Progenitor cell of endocrine pancreas (in vitro differentiated cells): ENCODE data around the gene PHRF1. TPM values are rescaled to one million over a fixed set of nuclear protein-coding genes. Genes with fewer than 3 reads are reported as not detected.

Experiments
- DNase-seq: peaks from one replicate; pipeline ENCODE4 v3.0.0; 2021; ENCODE audit warnings: low spot score; ENCODE audit not compliant: unreplicated experiment
- H3K27ac Mint-ChIP-seq: 2 replicates; pipeline ENCODE4 v1.8.0; 2021; ENCODE audit warnings: mild to moderate bottlenecking, moderate library complexity, mixed read lengths
- H3K27me3 Mint-ChIP-seq: 2 replicates; pipeline ENCODE4 v1.8.0; 2021; ENCODE audit warnings: mixed read lengths
- H3K36me3 Mint-ChIP-seq: 2 replicates; pipeline ENCODE4 v1.8.0; 2022; ENCODE audit warnings: mixed read lengths; ENCODE audit not compliant: insufficient read depth
- H3K4me1 Mint-ChIP-seq: 2 replicates; pipeline ENCODE4 v1.8.0; 2021; ENCODE audit warnings: low read depth, mixed read lengths
- H3K4me3 Mint-ChIP-seq: 2 replicates; pipeline ENCODE4 v1.8.0; 2021; ENCODE audit warnings: low read depth, mild to moderate bottlenecking, moderate library complexity, mixed read lengths
- H3K9me3 Mint-ChIP-seq: 2 replicates; pipeline ENCODE4 v1.8.0; 2021; ENCODE audit warnings: low read depth, mixed read lengths
- total RNA-seq: library from RNA; stranded (reverse); gene quantifications from 2 replicates; pipeline ENCODE4 v1.2.1, GENCODE V29; 2021
- TF ChIP-seq, protein P1 (sequence below): fragments of 200-600 bp; sonication (generic); IDR thresholded peaks from one replicate; pipeline ENCODE4 v1.5.0; 2021; ENCODE audit warnings: antibody characterized with exemption, mild to moderate bottlenecking; ENCODE audit not compliant: unreplicated experiment

Gene PHRF1
- total RNA-seq, 1 donor from 2014 or later = 44.4 TPM

DNA sequence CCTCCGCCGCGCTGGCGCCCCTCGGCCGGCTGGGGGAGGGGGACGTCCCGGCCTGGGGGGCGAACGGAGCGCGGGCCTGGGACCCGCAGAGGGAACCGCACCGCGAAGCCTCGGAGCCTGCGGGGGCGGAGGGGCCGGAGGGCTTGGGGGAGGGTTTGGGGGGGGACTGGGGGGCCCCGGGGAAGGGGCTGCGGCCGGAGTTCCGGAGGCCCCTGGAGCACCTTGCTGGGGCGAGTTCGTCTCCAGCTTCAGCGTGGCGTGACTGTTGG lies 51.0 kb downstream of the PHRF1 start:
- TF ChIP-seq, protein P1, sequence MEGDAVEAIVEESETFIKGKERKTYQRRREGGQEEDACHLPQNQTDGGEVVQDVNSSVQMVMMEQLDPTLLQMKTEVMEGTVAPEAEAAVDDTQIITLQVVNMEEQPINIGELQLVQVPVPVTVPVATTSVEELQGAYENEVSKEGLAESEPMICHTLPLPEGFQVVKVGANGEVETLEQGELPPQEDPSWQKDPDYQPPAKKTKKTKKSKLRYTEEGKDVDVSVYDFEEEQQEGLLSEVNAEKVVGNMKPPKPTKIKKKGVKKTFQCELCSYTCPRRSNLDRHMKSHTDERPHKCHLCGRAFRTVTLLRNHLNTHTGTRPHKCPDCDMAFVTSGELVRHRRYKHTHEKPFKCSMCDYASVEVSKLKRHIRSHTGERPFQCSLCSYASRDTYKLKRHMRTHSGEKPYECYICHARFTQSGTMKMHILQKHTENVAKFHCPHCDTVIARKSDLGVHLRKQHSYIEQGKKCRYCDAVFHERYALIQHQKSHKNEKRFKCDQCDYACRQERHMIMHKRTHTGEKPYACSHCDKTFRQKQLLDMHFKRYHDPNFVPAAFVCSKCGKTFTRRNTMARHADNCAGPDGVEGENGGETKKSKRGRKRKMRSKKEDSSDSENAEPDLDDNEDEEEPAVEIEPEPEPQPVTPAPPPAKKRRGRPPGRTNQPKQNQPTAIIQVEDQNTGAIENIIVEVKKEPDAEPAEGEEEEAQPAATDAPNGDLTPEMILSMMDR = no peak
- H3K27me3 Mint-ChIP-seq = peaks cover 23% of the 10 kb centered on the region
- H3K9me3 Mint-ChIP-seq = no peaks in the 10 kb centered on the region
- H3K4me1 Mint-ChIP-seq = no peaks in the 10 kb centered on the region
- peaks cover 9% of the 10 kb centered on the region for H3K36me3 Mint-ChIP-seq
- no peak overlapping the region for H3K27ac Mint-ChIP-seq
- H3K4me3 Mint-ChIP-seq = no peak overlapping the region
- DNase-seq = no peak

DNA sequence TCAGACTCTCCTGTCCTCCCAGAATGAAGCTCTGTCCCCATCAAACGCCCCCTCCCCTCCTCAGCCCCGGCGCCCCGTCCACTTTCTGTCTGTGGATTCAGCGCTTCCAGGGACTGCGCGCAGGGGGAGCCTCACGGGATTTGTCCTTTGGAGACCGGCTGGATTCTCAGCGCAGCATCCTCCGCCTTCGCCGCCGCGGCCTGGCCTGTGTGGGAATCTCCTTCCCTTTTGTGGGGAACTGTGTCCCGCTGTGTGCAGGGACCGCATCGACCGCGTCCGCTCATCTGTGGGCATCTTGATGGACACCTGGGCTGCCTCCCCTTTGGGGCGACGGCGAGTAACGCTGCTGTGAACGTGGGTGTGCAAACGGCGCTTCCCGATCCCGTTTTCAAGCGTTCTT lies 51.8 kb downstream of the PHRF1 start:
- DNase-seq = no peak
- Mint-ChIP-seq H3K36me3 (peaks cover 14% of the 10 kb centered on the region), H3K27ac (peak overlapping the region; percentile 62), H3K27me3 (peaks cover 23% of the 10 kb centered on the region), H3K9me3 (no peaks in the 10 kb centered on the region), H3K4me1 (no peaks in the 10 kb centered on the region), H3K4me3 (peak overlapping the region; percentile 20)
- TF ChIP-seq, protein P1 = no peak

DNA sequence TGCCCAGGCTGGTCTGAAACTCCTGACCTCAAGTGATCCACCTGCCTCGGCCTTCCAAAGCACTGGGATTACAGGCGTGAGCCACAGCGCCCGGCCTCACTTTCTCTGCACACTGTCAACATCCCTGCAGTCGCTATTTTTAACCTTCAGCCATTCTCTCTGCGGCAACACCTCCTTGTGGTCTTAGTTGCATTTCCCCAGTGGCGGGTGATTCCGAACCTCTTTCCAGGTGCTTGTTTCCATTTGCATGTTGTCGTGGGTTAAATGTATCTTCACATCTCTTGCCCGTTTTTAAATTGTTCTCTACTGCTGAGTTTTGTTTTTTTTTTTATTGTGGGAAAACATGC lies 52.9 kb downstream of the PHRF1 start:
- Mint-ChIP-seq H3K36me3 (peaks cover 14% of the 10 kb centered on the region), H3K4me1 (no peaks in the 10 kb centered on the region), H3K27ac (no peak overlapping the region), H3K9me3 (no peaks in the 10 kb centered on the region), H3K27me3 (peaks cover 23% of the 10 kb centered on the region), H3K4me3 (no peak overlapping the region)
- TF ChIP-seq, protein P1 = no peak
- DNase-seq = no peak

DNA sequence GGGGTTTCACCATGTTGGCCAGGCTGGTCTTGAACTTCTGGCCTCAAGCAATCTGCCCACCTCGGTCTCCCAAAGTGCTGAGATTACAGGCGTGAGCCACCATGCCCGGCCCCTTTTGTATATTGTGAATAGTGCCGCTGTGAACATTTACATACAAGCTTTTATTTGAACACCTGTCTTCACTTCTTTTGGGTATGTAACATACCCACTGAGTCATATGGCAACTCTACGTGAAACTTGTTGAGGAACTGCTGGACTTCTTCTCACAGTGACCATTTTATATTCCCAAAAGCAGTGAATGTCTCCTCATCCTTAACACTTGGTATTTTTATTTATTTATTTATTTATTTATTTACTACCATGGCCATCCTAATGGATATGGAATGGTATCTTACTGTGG lies 54.6 kb downstream of the PHRF1 start:
- Mint-ChIP-seq H3K4me3 (no peak overlapping the region), H3K36me3 (peaks cover 17% of the 10 kb centered on the region)

DNA sequence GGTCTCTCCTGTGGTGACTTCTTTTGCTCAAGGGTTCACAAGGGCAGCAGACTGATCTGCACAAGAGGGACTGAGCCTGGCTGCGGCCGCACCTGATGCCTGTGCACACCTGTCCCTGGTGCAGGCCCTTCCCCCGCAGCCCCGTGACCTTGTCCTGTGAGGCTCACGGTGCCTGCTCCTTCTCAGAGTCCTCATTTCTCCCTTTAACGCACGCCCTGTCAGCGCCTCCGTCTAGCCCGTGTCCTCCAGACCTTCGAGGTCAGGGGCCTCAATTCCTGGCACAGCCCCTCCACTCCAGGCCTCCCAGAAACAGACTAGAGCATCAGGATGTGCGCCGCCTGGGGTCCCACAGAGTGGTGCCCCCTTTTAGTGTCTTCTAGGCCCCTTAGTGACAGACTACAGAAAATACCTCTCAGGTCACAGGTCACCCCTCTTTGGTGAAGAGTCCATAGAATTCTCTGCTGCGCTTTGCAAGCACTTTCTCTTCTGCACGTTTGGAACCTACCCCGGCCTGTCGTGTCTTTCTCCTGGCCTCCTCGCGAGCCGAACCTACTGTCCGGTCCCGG lies 59.8 kb downstream of the PHRF1 start:
- TF ChIP-seq, protein P1 = no peak
- no peak overlapping the region for H3K4me3 Mint-ChIP-seq
- H3K4me1 Mint-ChIP-seq = peaks cover 9% of the 10 kb centered on the region
- DNase-seq = no peak
- H3K27me3 Mint-ChIP-seq = peaks cover 46% of the 10 kb centered on the region
- peaks cover 8% of the 10 kb centered on the region for H3K36me3 Mint-ChIP-seq
- H3K9me3 Mint-ChIP-seq = no peaks in the 10 kb centered on the region
- H3K27ac Mint-ChIP-seq = no peak overlapping the region

More for the DNA sequence above, 54.6 kb downstream of the PHRF1 start:
- no peak overlapping the region for H3K27ac Mint-ChIP-seq
- TF ChIP-seq, protein P1 = no peak
- H3K9me3 Mint-ChIP-seq = no peaks in the 10 kb centered on the region
- peaks cover 1% of the 10 kb centered on the region for H3K4me1 Mint-ChIP-seq
- H3K27me3 Mint-ChIP-seq = peaks cover 36% of the 10 kb centered on the region
- no peak for DNase-seq
